ENCODE data around the gene SLC29A4.

DNA sequence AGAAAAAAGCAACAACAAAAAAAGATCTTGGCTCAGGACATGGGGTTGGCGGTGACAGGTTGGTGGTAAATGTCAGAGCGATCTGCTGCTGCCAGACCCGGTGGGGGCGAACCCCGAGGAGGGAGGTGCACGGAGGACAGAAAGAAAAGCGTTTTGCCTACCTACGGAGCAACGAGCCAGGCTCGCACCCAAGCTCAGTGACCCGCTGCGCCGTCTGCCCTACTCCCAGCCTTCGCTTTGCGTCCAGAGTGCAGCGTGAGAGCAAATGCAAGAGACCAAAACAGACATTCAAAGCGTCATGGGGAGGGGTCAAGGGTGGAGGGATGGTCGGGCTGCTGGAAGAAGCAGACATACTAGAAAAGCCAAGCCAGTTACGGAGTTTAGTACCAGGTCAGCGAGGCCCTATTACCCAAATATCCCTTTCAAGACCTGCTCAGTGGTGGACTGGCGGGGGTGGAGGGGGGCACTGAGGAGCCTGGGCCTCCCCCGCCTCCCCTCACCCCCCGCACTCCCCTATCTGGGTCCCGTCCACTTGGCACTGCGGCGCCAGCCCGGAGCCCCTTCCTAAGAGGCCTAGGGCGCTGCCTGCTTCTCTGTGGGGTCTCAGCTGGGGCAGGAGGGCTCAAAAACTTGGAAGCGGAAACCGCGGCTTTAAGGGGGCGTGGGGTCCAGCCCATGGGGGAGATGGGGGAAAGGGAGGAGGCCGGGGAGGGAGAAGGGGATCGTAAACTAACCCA lies 66.9 kb downstream of the SLC29A4 start:
- TF ChIP-seq ARNTL (CRISPR knock-in tag; IDR thresholded peaks at IDR 0.05; ENCODE audit: borderline replicate concordance, low read depth) (no peak), ISL1 (CRISPR knock-in tag; IDR thresholded peaks at IDR 0.05) (no peak), ZNF565 (CRISPR knock-in tag; conservative IDR thresholded peaks at IDR 0.05; ENCODE audit: low read depth) (no peak), GLIS3 (CRISPR knock-in tag; IDR thresholded peaks at IDR 0.05) (no peak)
- TF ChIP-seq, protein P1, sequence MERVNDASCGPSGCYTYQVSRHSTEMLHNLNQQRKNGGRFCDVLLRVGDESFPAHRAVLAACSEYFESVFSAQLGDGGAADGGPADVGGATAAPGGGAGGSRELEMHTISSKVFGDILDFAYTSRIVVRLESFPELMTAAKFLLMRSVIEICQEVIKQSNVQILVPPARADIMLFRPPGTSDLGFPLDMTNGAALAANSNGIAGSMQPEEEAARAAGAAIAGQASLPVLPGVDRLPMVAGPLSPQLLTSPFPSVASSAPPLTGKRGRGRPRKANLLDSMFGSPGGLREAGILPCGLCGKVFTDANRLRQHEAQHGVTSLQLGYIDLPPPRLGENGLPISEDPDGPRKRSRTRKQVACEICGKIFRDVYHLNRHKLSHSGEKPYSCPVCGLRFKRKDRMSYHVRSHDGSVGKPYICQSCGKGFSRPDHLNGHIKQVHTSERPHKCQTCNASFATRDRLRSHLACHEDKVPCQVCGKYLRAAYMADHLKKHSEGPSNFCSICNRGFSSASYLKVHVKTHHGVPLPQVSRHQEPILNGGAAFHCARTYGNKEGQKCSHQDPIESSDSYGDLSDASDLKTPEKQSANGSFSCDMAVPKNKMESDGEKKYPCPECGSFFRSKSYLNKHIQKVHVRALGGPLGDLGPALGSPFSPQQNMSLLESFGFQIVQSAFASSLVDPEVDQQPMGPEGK (CRISPR knock-in tag; IDR thresholded peaks at IDR 0.05; ENCODE audit: borderline replicate concordance): no peak
- TF ChIP-seq, protein P2, sequence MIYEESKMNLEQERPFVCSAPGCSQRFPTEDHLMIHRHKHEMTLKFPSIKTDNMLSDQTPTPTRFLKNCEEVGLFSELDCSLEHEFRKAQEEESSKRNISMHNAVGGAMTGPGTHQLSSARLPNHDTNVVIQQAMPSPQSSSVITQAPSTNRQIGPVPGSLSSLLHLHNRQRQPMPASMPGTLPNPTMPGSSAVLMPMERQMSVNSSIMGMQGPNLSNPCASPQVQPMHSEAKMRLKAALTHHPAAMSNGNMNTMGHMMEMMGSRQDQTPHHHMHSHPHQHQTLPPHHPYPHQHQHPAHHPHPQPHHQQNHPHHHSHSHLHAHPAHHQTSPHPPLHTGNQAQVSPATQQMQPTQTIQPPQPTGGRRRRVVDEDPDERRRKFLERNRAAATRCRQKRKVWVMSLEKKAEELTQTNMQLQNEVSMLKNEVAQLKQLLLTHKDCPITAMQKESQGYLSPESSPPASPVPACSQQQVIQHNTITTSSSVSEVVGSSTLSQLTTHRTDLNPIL (CRISPR knock-in tag; IDR thresholded peaks at IDR 0.05; ENCODE audit: low read depth): no peak

Measured in SK-N-SH treated with all-trans-retinoic acid at 6 μM for 48 hours (cell line).